ENCODE measurements around the gene SAYSD1. TPM values are rescaled to one million over a fixed set of nuclear protein-coding genes. Genes with fewer than 3 reads are reported as not detected.

The SAYSD1 gene
- total RNA-seq, 1 experiment from 2014 or later, result 9.4 TPM

- DNase-seq, result no peak
- H2AFZ ChIP-seq (ENCODE audit: low read length), result no peak overlapping the region
- H4K91ac ChIP-seq (ENCODE audit: insufficient read length, low read depth, low read length), result no peak overlapping the region
- Mint-ChIP-seq H3K27ac (no peak overlapping the region), H3K4me3 (no peak overlapping the region), H3K36me3 (ENCODE audit: insufficient read depth in 1 of 3, low read depth in 3 of 3) (no peaks in the 10 kb centered on the region), H3K27me3 (ENCODE audit: low read depth) (peaks cover 4% of the 10 kb centered on the region), H3K9me3 (peaks cover 0 to 2% of the 10 kb centered on the region in 2 experiments; a peak in 2 of 5 replicates), H3K4me1 (peaks cover 8 to 15% of the 10 kb centered on the region in 2 experiments; a peak in 3 of 4 replicates)
- H3K18ac ChIP-seq (ENCODE audit: insufficient read length, low read depth, low read length), result no peak overlapping the region
- H3K4me1 ChIP-seq (ENCODE audit: insufficient read depth, low read length), result peaks cover 2% of the 10 kb centered on the region; the same call in 1 of the 2 replicates
- no peak for TF ChIP-seq CTCF (conservative IDR thresholded peaks at IDR 0.05)
- H3K4me2 ChIP-seq (ENCODE audit: insufficient read depth, insufficient read length, low read length), result no peak overlapping the region
- H4K8ac ChIP-seq (replicated peaks; ENCODE audit: insufficient read length, low read depth, low read length), result no peak overlapping the region
- H3K4ac ChIP-seq (ENCODE audit: low read depth, low read length), result no peak overlapping the region
- no peaks in the 10 kb centered on the region for H4K20me1 ChIP-seq (ENCODE audit: control insufficient read depth, insufficient read depth, insufficient read length)
- H3T11ph ChIP-seq (ENCODE audit: low read length), result no peak overlapping the region
- no peak overlapping the region for H3K14ac ChIP-seq (ENCODE audit: insufficient read depth, low read length)
- no peak overlapping the region for H2BK20ac ChIP-seq (ENCODE audit: low read depth, low read length, poor library complexity, severe bottlenecking)
- WGBS (ENCODE audit: extremely low coverage, insufficient read length, low lambda C conversion rate), result no CpG with 5 or more reads among the region's 1 CpG
- no peak overlapping the region for H3K27ac ChIP-seq (ENCODE audit: insufficient read length, low read depth, low read length)
- H3K79me2 ChIP-seq (ENCODE audit: insufficient read depth, low read length), result no peaks in the 10 kb centered on the region
- H2BK15ac ChIP-seq (ENCODE audit: low read depth, low read length), result no peak overlapping the region
- no peak overlapping the region for H3K23ac ChIP-seq (ENCODE audit: insufficient read length, low read depth, low read length)
- H2BK12ac ChIP-seq (ENCODE audit: insufficient read length, low read depth, low read length), result no peak overlapping the region
- no peaks in the 10 kb centered on the region for H3K27me3 ChIP-seq (ENCODE audit: insufficient read depth, low read length)
- no peaks in the 10 kb centered on the region for H3K23me2 ChIP-seq (ENCODE audit: insufficient read length, low read depth, low read length, poor library complexity, severe bottlenecking)
- H3K9ac ChIP-seq (ENCODE audit: extremely low read depth, insufficient read length, low read length), result no peak overlapping the region
- H3K56ac ChIP-seq (ENCODE audit: insufficient read length, low read depth, low read length), result no peak overlapping the region
- H4K5ac ChIP-seq (ENCODE audit: insufficient read length, low read depth, low read length), result no peak overlapping the region
- no peak overlapping the region for H2AK5ac ChIP-seq (ENCODE audit: insufficient read length, low read length)
- H2BK120ac ChIP-seq (ENCODE audit: low read depth, low read length, poor library complexity, severe bottlenecking), result no peak overlapping the region
- H2BK5ac ChIP-seq (ENCODE audit: insufficient read length, low read length), result no peak overlapping the region
- no peaks in the 10 kb centered on the region for H3K79me1 ChIP-seq (ENCODE audit: insufficient read depth, low read depth, low read length, poor library complexity, severe bottlenecking)
- H3K9me3 ChIP-seq (ENCODE audit: control insufficient read depth, low read depth, low read length), result no peaks in the 10 kb centered on the region
These were observed 15.7 kb upstream of the SAYSD1 start for GRCh38 chr6:39130691-39131090.

All from H9 (cell line).